Muscle of arm (tissue), 14 donors: ENCODE results near the gene ATXN7L3B. TPM values are rescaled to one million over a fixed set of nuclear protein-coding genes. Genes with fewer than 3 reads are reported as not detected.
"Not testable (repeated sequence)": the region's sequence is repeated elsewhere in the genome, so short reads cannot be mapped to it uniquely, and the experiment has no call there.

Source experiments
- DNase-seq: peaks from one replicate; pipeline ENCODE4 v3.0.0-alpha.2; 2013
- long read RNA-seq, 11 donors: transcript quantifications; one replicate each; lab custom pipeline, GENCODE V29; 2026
- polyA plus RNA-seq, 12 donors: library from polyadenylated mRNA; unstranded; fragments of 120-200 nt; gene quantifications; one replicate each; pipeline ENCODE4 v1.2.1, GENCODE V29; 2013; ENCODE audit not compliant: insufficient read length in 12 of 12

ATXN7L3B gene, protein sequence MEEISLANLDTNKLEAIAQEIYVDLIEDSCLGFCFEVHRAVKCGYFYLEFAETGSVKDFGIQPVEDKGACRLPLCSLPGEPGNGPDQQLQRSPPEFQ
- polyA plus RNA-seq = 10 to 100 TPM in 11 of 12 donors, not detected in 1; 31.8 to 63.9 (median 50.9) TPM
- long read RNA-seq, donor 1, full-length matches to known transcripts = 173 of 173 reads
- long read RNA-seq, donor 1, partial matches to known transcripts = 0 of 173 reads
- long read RNA-seq, donor 1, other reads (novel, unspliced or antisense) = 0 of 173 reads
- long read RNA-seq, donor 2, full-length matches to known transcripts = 173 of 173 reads
- long read RNA-seq, donor 2, partial matches to known transcripts = 0 of 173 reads
- long read RNA-seq, donor 2, other reads (novel, unspliced or antisense) = 0 of 173 reads
- long read RNA-seq, donor 3, full-length matches to known transcripts = 69 of 69 reads
- long read RNA-seq, donor 3, partial matches to known transcripts = 0 of 69 reads
- long read RNA-seq, donor 3, other reads (novel, unspliced or antisense) = 0 of 69 reads
- long read RNA-seq, donor 4, full-length matches to known transcripts = 61 of 61 reads
- long read RNA-seq, donor 4, partial matches to known transcripts = 0 of 61 reads
- long read RNA-seq, donor 4, other reads (novel, unspliced or antisense) = 0 of 61 reads
- long read RNA-seq, donor 5 = 0 reads
- long read RNA-seq, donor 6, full-length matches to known transcripts = 84 of 84 reads
- long read RNA-seq, donor 6, partial matches to known transcripts = 0 of 84 reads
- long read RNA-seq, donor 6, other reads (novel, unspliced or antisense) = 0 of 84 reads
- long read RNA-seq, donor 7, full-length matches to known transcripts = 70 of 70 reads
- long read RNA-seq, donor 7, partial matches to known transcripts = 0 of 70 reads
- long read RNA-seq, donor 7, other reads (novel, unspliced or antisense) = 0 of 70 reads
- long read RNA-seq, donor 8, full-length matches to known transcripts = 157 of 157 reads
- long read RNA-seq, donor 8, partial matches to known transcripts = 0 of 157 reads
- long read RNA-seq, donor 8, other reads (novel, unspliced or antisense) = 0 of 157 reads
- long read RNA-seq, donor 9, full-length matches to known transcripts = 92 of 92 reads
- long read RNA-seq, donor 9, partial matches to known transcripts = 0 of 92 reads
- long read RNA-seq, donor 9, other reads (novel, unspliced or antisense) = 0 of 92 reads
- long read RNA-seq, donor 10, full-length matches to known transcripts = 113 of 113 reads
- long read RNA-seq, donor 10, partial matches to known transcripts = 0 of 113 reads
- long read RNA-seq, donor 10, other reads (novel, unspliced or antisense) = 0 of 113 reads
- long read RNA-seq, donor 11, full-length matches to known transcripts = 151 of 151 reads
- long read RNA-seq, donor 11, partial matches to known transcripts = 0 of 151 reads
- long read RNA-seq, donor 11, other reads (novel, unspliced or antisense) = 0 of 151 reads

- peak; percentile 95 for DNase-seq
These were observed at the start of gene ATXN7L3B for GRCh38 chr12:74537707-74538385. Gene ATXN7L3B (plus strand): TSS chr12:74537835. CDS start chr12:74538113, 278 bp downstream.

DNA sequence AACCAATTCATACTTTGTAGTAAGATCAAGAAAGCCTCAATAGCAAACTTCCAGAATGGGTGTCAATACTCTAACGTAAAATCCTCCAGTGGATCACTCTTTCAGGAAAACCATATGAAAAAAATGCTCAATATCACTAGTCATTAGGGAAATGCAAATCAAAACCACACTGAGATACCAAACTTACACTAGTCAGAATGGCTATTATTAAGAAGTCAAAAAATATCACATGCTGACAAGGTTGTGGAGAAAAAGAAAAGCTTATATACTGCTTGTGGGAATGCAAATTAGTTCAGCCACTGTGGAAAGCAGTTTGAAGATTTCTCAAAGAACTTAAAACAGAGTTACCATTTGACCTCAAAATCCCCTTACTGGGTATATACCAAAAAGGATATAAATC lies 49.5 kb upstream of the ATXN7L3B start:
- DNase-seq = no peak

DNA sequence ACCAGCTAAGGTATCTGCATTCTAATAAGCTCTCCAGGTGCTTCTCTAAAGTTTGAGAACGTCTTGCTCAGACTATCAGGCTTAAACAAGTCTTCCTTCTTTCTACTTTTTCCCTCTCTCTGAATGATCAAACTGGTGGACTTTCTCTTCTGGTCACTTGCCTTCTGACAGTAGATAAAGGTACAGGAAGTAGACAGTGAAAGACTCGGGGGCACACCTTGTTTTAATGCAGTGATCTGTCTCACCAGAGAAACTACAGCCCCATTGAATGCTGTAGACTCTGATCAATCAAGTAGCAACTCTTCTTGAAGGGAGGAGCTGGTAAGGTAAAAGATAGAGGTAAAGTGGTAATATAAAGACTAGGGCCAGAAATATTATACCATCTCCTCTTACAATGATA lies 48.1 kb upstream of the ATXN7L3B start:
- no peak for DNase-seq

DNA sequence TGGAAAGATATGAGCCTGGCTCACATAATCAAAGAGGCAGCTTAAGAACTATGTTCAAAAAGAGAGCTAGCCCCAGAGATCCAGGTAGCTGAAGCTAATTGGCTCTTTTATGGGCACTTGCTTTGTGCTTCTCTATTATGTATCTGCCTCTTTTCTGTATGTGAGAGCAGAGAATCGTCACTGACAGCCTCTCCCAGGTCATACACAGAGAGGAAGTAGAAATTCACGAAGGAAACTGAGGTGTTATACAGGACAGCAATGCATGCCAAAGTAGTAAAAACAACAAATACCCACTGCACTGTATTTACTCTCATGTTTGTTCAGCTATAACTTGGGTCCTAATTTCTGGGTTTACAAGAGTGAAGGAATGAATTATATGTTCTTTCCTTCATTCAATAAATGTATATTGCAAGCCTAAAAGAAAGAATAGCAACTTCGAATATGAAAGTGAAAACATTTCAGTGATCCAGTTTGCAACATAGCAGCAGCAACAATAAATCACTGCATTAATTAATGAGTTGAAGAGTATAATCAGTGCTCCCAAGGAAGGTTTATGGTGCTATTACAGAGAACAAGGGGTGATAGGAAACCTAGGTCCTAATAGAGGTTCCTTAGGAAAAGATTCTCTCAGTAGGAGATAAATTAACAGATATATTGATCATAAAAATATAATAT lies 47.1 kb upstream of the ATXN7L3B start:
- DNase-seq = no peak

GRCh38 chr12:74491374-74491773 lies 46.3 kb upstream of the ATXN7L3B start:
- no peak for DNase-seq

DNA sequence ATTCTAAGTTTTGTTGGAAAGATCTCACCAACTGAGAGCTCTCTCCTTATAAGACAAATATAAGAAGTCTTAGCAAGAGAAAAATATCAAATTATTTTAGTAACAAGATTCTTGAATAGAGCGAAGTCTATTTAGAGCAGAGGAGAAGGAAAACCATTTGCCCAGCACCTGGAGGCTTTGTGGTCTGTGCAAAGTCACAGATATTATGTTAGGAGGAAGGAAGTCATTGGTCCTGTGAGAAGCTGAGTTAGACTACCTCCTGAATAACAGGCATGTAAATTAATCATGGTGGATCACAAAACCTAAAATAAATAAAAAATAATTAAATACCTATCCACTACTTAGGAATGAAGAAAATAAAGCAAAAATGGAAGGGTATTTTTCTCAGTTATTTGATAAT lies 38.4 kb upstream of the ATXN7L3B start:
- DNase-seq = no peak

DNA sequence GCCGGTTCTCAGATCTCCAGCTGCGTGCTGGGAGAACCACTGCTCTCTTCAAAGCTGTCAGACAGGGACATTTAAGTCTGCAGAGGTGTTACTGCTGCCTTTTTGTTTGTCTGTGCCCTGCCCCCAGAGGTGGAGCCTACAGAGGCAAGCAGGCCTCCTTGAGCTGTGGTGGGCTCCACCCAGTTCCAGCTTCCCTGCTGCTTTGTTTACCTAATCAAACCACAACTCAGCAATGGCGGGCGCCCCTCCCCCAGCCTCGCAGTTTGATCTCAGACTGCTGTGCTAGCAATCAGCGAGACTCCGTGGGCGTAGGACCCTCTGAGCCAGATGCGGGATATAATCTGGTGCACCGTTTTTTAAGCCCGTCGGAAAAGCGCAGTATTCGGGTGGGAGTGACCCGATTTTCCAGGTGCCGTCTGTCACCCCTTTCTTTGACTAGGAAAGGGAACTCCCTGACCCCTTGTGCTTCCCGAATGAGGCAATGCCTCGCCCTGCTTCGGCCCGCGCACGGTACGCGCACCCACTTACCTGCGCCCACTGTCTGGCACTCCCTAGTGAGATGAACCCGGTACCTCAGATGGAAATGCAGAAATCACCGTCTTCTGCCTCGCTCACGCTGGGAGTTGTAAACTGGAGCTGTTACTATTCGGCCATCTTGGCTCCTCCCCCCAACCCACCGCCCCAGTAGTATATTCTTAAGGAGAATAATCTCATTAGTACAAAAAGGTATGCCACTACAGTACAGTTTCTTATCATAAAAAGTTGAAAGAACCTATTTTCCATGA lies 28.6 kb upstream of the ATXN7L3B start:
- DNase-seq = not testable (repeated sequence)

GRCh38 chr12:74509886-74510285 lies 27.7 kb upstream of the ATXN7L3B start:
- DNase-seq = no peak

DNA sequence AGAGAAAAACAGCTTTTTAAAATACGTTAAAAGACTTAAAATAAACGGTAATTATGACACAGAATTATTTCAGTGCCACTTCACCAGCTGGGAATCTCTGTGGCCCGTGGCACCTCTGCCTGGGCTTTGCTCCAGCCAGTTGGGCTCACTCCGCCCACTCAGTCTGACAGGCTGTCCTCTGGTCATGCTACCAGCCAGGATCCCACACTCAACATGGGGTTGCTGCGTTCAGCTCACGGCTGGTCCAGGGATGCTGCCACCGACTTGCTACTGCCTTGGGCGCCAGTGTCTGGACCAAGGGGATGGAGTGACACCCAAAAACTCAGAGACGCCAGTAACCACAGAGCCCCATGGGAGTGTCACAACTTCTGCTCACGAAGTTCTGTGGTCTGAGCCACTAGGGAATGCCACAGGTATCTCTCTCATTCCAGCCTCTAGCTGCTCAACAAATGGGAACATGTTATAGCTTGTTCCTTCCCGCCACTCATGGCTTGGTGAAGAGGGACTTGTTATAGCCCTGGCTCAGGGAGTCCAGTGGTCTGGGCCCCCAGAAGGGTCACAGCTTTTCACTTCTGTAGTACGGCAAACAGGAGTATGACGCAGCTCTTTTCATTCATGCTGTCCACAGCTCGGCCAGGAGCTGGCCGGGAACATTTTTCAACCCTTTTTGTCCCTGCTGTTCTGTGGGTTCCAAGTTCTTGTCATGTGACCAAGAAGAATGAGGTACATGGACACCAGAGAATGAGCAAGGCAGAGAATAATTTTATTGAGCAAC lies 23.4 kb upstream of the ATXN7L3B start:
- no peak for DNase-seq

DNA sequence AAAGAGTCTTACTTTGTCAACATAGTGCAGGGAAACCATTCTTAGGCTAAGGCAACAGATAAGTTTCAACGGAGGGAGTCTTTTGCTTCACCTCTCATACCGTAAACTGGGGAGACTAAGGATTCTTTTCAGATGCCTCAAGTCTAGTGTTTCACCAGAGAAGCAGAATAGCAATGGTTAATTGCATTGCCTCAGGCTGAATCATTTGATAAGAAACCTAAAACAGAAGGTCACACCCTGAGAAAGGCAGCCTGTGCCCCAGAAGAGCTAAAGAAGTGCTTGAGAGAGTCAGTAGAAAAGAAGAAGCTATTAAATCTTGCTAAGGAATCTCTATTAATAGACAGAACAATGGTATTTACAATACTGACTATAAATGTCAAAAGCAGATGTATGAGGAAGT lies 21.8 kb upstream of the ATXN7L3B start:
- no peak for DNase-seq

- DNase-seq = no peak
These were observed 11.1 kb upstream of the ATXN7L3B start for GRCh38 chr12:74526535-74526934.

GRCh38 chr12:74527491-74527890 lies 10.1 kb upstream of the ATXN7L3B start:
- no peak for DNase-seq

- DNase-seq = no peak
These were observed 7.0 kb upstream of the ATXN7L3B start for GRCh38 chr12:74530676-74531075.

GRCh38 chr12:74535536-74535935 lies 2.1 kb upstream of the ATXN7L3B start:
- no peak for DNase-seq

- DNase-seq = peak; percentile 58
These were observed 419 bp upstream of the ATXN7L3B start for GRCh38 chr12:74537126-74537706.

DNA sequence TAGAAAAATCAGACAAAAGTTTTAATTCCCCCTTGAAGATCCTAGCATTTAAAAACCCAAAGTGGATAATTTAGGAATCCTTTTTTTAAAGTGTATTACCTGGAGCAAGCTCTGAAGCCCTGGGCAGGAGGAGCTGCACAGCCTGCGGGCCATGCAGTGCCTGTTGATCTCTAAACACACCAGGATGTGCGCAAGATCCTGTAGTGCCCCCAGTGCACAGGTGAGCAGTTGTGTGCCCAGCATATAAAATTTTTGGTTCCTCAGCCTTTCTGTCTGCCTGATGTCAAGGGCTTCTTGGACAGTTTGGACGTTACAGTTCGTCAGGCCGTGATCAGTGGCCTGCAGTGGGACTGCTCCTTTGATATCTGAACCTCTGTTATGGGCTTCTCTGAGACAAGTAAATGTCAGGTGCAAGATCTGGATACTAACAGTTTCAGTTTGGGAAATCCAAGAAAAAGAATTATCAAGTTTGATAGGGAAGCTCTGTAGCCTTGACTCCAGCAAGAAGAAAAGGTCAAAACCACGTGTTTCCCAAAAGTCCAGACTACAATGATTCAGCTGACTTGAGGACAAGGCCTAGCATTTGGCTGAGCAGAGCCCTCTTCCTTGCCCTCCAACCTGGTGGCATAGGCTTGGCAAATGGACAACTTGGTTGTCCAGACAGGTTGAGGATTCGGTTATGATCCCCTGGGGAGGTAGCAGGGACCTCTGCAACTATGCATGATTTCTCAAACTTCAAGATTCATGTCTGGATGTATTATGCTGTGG lies 1.0 kb downstream of the ATXN7L3B start:
- DNase-seq = peak; percentile 17

- DNase-seq = no peak
These were observed 1.6 kb downstream of the ATXN7L3B start for GRCh38 chr12:74539261-74539660.
